Activated CD8-positive, alpha-beta memory T cell treated with anti-CD3 and anti-CD28 coated beads, Interleukin-2, amount 10 ng/mL, durations not matched to agents 7 days and 5 days (primary cell): ENCODE measurements around the gene CD300LF. TPM values are rescaled to one million over a fixed set of nuclear protein-coding genes. Genes with fewer than 3 reads are reported as not detected.

Source experiments
- ATAC-seq: fragments of 150-1000 bp; cut with Tn5 transposase; one replicate; pipeline ENCODE4 v1.10.0; 2021; ENCODE audit warnings: moderate library complexity
- CTCF ChIA-PET: fragments of 350-600 bp; sonication (Branson Sonifier 250); formaldehyde crosslinking; loops from one replicate; lab custom pipeline; 2021; ENCODE audit warnings: antibody characterized with exemption; lab: Charles Lee
- DNase-seq: peaks from one replicate; pipeline ENCODE4 v3.0.0-alpha.2; 2020
- H3K27ac Mint-ChIP-seq: one replicate; pipeline ENCODE4 v1.8.0; 2021; ENCODE audit warnings: mild to moderate bottlenecking, mixed read lengths
- H3K27me3 Mint-ChIP-seq: one replicate; pipeline ENCODE4 v1.8.0; 2021; ENCODE audit warnings: mixed read lengths
- H3K36me3 Mint-ChIP-seq: one replicate; pipeline ENCODE4 v1.8.0; 2021; ENCODE audit warnings: mild to moderate bottlenecking, mixed read lengths
- H3K4me1 Mint-ChIP-seq: one replicate; pipeline ENCODE4 v1.8.0; 2021; ENCODE audit warnings: mixed read lengths
- H3K4me3 Mint-ChIP-seq: one replicate; pipeline ENCODE4 v1.8.0; 2021; ENCODE audit warnings: mild to moderate bottlenecking, moderate library complexity, mixed read lengths
- H3K9me3 Mint-ChIP-seq: one replicate; pipeline ENCODE4 v1.8.0; 2022; ENCODE audit warnings: low read depth, mixed read lengths
- total RNA-seq, 2 experiments: library from RNA; stranded (reverse); gene quantifications; one replicate each; pipeline ENCODE4 v1.2.3, GENCODE V29; 2021

CD300LF gene
- total RNA-seq, 2 experiments from 2014 or later, result not detected

DNA sequence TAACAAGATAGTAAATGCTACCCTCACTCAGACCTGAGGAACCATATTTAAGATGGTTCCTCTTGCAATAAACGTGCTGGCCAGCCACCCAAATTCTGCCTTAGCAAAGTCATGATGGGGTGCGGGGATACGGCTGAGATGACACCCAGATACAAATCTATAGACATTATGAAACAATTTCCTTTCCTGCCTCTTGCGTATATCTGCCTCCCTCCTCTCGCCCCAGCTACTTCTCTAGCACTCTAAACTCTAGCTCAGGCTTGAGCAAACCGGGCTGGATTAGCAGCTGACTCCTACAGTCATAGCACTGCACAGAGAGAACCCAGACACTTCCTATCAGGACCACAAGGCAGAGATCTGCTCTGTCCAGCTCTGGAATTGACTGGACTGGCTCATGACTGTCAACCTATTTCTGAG lies 22.3 kb downstream of the CD300LF start:
- CTCF ChIA-PET, result interaction anchor here (1.7 to 3.3 kb wide), 3 partner anchors 33 to 101 kb away, joined by 4 to 16 read pairs (median 12); partner anchors contain the start of gene RAB37
- Mint-ChIP-seq H3K4me1 (peaks cover 26% of the 10 kb centered on the region), H3K36me3 (peaks cover 2% of the 10 kb centered on the region), H3K4me3 (no peak overlapping the region), H3K27me3 (peaks cover 24% of the 10 kb centered on the region), H3K27ac (peak overlapping the region; percentile 46), H3K9me3 (no peaks in the 10 kb centered on the region)
- ATAC-seq (peak; percentile 57), DNase-seq (peak; percentile 58)

DNA sequence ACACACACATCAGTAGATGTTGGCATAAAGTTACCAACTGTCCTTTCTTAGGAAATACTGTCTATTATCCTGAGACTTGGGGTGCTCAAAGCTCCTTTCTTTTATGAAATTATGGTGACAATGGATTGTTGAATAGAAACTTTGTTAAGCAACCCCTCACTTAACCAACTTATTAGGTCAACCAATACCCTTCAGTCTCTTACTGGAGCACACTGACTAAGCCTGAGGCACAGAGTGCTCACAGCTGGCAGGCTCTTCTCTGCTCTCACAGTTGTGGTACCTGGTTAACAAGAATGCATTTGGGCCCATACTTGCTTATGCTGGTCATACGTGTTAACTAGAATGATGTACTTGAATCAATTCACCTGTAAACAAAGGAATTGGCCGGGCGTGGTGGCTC lies 24.8 kb downstream of the CD300LF start:
- peaks cover 24% of the 10 kb centered on the region for H3K27me3 Mint-ChIP-seq
- H3K36me3 Mint-ChIP-seq, result peaks cover 2% of the 10 kb centered on the region
- ATAC-seq, result no peak
- peaks cover 26% of the 10 kb centered on the region for H3K4me1 Mint-ChIP-seq
- DNase-seq, result no peak
- CTCF ChIA-PET, result interaction anchor here (0.8 to 3.3 kb wide), 3 partner anchors 16 to 50 kb away, joined by 3 to 16 read pairs (median 3); partner anchors contain the start of gene RAB37
- H3K9me3 Mint-ChIP-seq, result no peaks in the 10 kb centered on the region
- H3K27ac Mint-ChIP-seq, result no peak overlapping the region
- no peak overlapping the region for H3K4me3 Mint-ChIP-seq

DNA sequence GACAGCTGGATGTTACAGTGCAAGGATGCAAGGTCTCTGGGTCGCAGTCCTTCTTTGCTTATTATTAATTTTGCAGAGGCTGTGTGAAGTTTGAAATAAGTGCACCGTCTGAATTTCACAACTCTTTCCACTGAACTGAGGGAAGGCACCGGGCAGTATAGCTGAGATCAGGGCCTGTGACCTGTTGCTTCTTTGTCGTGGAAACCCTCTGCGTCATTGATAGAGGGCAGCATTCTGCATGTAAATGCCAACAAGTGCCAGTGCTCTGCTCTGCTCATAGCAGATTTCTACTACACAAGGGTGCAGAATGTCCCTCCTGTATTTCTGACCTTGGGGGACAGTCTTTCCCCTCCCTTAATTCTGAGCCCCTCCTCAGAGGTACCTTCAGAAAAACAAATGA lies 26.0 kb downstream of the CD300LF start:
- H3K4me3 Mint-ChIP-seq, result no peak overlapping the region

DNA sequence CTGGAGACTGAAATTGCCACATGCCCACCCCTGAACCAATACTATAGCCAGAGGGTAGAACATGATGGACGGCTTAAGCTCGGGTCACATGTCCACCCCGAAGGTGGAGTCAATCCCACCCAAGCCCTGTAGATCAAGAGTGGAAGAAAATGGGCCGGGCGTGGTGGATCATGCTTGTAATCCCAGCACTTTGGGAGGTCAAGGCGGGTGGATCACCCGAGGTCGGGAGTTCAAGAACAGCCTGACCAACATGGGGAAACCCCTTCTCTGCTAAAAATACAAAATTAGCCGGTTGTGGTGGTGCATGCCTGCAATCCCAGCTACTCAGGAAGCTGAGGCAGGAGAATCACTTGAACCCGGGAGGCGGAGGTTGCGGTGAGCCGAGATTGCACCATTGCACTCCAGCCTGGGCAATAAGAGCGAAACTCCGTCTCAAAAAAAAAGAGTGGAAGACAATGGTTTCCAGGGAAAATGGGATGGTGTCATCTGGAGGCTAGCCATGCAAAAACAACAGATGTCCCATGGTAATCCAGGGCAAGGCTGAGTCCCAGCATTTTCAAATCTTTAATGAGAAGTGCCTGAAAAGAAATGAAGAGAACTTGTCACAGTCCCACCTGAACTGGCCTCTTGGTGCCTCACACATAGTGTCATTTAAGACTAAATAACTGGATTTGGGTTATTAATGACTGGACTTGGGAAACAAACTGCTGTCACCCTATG lies 30.1 kb downstream of the CD300LF start:
- no peak for ATAC-seq
- Mint-ChIP-seq H3K9me3 (no peaks in the 10 kb centered on the region), H3K36me3 (no peaks in the 10 kb centered on the region), H3K4me3 (no peak overlapping the region), H3K27me3 (peaks cover 41% of the 10 kb centered on the region), H3K27ac (no peak overlapping the region), H3K4me1 (peaks cover 6% of the 10 kb centered on the region)
- no peak for DNase-seq
- CTCF ChIA-PET, result no interaction called here

More for the DNA sequence above, 26.0 kb downstream of the CD300LF start:
- peaks cover 26% of the 10 kb centered on the region for H3K4me1 Mint-ChIP-seq
- peaks cover 22% of the 10 kb centered on the region for H3K27me3 Mint-ChIP-seq
- H3K9me3 Mint-ChIP-seq, result no peaks in the 10 kb centered on the region
- no peak for DNase-seq
- no peak overlapping the region for H3K27ac Mint-ChIP-seq
- no peak for ATAC-seq
- CTCF ChIA-PET, result interaction anchor here (1.5 kb wide), 1 partner anchor 50 kb away, joined by 6 read pairs; the partner anchor contains the start of gene RAB37
- H3K36me3 Mint-ChIP-seq, result peaks cover 2% of the 10 kb centered on the region

DNA sequence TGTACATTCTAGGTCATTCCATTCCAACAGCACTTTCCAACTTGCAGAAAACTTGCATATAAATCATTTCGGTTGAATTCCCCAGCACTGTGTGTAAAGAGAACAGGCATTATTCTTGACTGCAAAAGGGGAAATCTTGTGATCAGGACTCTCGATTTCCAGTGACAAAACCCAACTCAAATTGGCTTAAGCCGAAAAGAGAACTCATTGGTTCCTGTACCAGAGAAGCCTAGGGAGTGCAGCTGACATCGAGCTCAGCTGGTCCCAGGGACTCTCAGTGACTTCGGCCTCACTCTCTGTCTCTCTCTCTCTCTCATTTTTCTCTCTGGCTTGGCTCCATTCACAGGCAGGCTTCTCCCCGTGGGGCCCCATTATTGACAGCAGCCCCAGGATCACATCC lies 30.7 kb downstream of the CD300LF start:
- Mint-ChIP-seq H3K27me3 (peaks cover 46% of the 10 kb centered on the region), H3K4me1 (peaks cover 8% of the 10 kb centered on the region)

DNA sequence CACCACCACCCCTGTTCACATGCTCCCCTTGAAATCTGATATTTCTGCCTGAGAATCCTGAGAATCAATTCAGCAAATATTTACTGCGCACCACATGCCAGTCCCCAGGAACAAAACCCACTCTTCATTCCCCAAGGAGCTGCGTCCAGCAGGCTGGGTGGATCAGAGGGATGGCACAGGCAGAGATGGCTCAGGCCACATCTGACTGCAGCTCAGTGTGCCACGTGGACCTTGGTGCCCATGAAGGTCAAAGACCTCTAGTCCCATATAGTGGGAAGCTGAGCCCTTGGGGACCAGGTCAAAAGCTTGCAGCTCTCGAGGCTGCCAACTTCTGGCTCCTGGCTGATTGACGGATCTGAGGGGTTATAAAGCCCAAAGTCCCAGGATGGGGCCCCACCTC lies 31.8 kb downstream of the CD300LF start:
- no peak for DNase-seq
- H3K4me1 Mint-ChIP-seq, result peaks cover 8% of the 10 kb centered on the region
- H3K36me3 Mint-ChIP-seq, result no peaks in the 10 kb centered on the region
- no peak overlapping the region for H3K27ac Mint-ChIP-seq
- H3K9me3 Mint-ChIP-seq, result no peaks in the 10 kb centered on the region
- CTCF ChIA-PET, result interaction anchor here (2.4 kb wide), 1 partner anchor 56 kb away, joined by 7 read pairs; the partner anchor contains the start of gene RAB37
- H3K4me3 Mint-ChIP-seq, result no peak overlapping the region
- ATAC-seq, result no peak
- peaks cover 53% of the 10 kb centered on the region for H3K27me3 Mint-ChIP-seq

More for the DNA sequence above, 30.7 kb downstream of the CD300LF start:
- CTCF ChIA-PET, result interaction anchor here (2.4 kb wide), 1 partner anchor 55 kb away, joined by 7 read pairs; the partner anchor contains the start of gene RAB37
- no peaks in the 10 kb centered on the region for H3K9me3 Mint-ChIP-seq
- DNase-seq (no peak), ATAC-seq (no peak)
- no peaks in the 10 kb centered on the region for H3K36me3 Mint-ChIP-seq
- H3K27ac Mint-ChIP-seq, result no peak overlapping the region
- no peak overlapping the region for H3K4me3 Mint-ChIP-seq

DNA sequence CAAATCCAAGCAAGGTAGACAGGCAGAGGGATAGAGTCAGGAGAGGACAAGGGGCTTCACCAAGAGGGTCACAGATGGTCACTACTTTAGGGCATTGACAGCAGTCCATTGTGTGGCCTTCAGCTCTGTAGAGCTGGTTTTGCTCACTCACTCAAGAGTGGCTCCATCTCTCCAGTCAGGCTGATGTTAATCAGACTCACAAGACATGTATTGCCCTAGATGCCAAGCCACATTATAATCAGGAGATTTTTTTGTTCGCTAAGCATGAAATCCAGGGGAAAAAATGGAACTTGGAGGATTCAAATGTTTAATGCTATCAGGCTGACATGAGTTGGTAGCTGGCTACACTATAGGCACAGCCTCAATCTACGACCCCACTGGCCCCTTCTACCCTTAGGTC lies 32.5 kb downstream of the CD300LF start:
- no peaks in the 10 kb centered on the region for H3K36me3 Mint-ChIP-seq
- CTCF ChIA-PET, result interaction anchor here (2.4 kb wide), 1 partner anchor 56 kb away, joined by 7 read pairs; the partner anchor contains the start of gene RAB37
- no peaks in the 10 kb centered on the region for H3K9me3 Mint-ChIP-seq
- DNase-seq (no peak), ATAC-seq (no peak)
- peaks cover 53% of the 10 kb centered on the region for H3K27me3 Mint-ChIP-seq
- H3K4me3 Mint-ChIP-seq, result no peak overlapping the region
- no peak overlapping the region for H3K27ac Mint-ChIP-seq
- H3K4me1 Mint-ChIP-seq, result peaks cover 8% of the 10 kb centered on the region

- DNase-seq (no peak), ATAC-seq (no peak)
- Mint-ChIP-seq H3K4me3 (no peak overlapping the region), H3K27me3 (peaks cover 60% of the 10 kb centered on the region), H3K36me3 (no peaks in the 10 kb centered on the region), H3K27ac (no peak overlapping the region), H3K9me3 (no peaks in the 10 kb centered on the region), H3K4me1 (peaks cover 8% of the 10 kb centered on the region)
- CTCF ChIA-PET, result interaction anchor here (2.4 kb wide), 1 partner anchor 57 kb away, joined by 7 read pairs; the partner anchor contains the start of gene RAB37
Measured at GRCh38 chr17:74679374-74679773, 33.3 kb downstream of the CD300LF start.

GRCh38 chr17:74678541-74678940 lies 34.2 kb downstream of the CD300LF start:
- CTCF ChIA-PET, result interaction anchor here (1.0 to 1.3 kb wide), 2 partner anchors 21 to 59 kb away, joined by 3 to 4 read pairs; no protein-coding TSS in a partner anchor
- DNase-seq (no peak), ATAC-seq (no peak)
- H3K9me3 Mint-ChIP-seq, result no peaks in the 10 kb centered on the region
- H3K4me3 Mint-ChIP-seq, result no peak overlapping the region
- H3K27ac Mint-ChIP-seq, result no peak overlapping the region
- peaks cover 8% of the 10 kb centered on the region for H3K4me1 Mint-ChIP-seq
- peaks cover 59% of the 10 kb centered on the region for H3K27me3 Mint-ChIP-seq
- no peaks in the 10 kb centered on the region for H3K36me3 Mint-ChIP-seq

- Mint-ChIP-seq H3K27ac (no peak overlapping the region), H3K36me3 (no peaks in the 10 kb centered on the region), H3K27me3 (peaks cover 61% of the 10 kb centered on the region), H3K4me3 (no peak overlapping the region), H3K4me1 (peaks cover 8% of the 10 kb centered on the region), H3K9me3 (no peaks in the 10 kb centered on the region)
- ATAC-seq (no peak), DNase-seq (no peak)
- CTCF ChIA-PET, result interaction anchor here (0.6 to 1.3 kb wide), 5 partner anchors 21 to 82 kb away, joined by 3 to 4 read pairs (median 3); no protein-coding TSS in a partner anchor
Measured at GRCh38 chr17:74677558-74678466, 34.9 kb downstream of the CD300LF start.

GRCh38 chr17:74671031-74671771 lies 41.5 kb downstream of the CD300LF start:
- peak; percentile 82 for DNase-seq
- ATAC-seq, result peak; percentile 89

GRCh38 chr17:74670329-74670728 lies 42.4 kb downstream of the CD300LF start:
- ATAC-seq, result no peak
- DNase-seq, result no peak
- Mint-ChIP-seq H3K4me1 (no peaks in the 10 kb centered on the region), H3K9me3 (no peaks in the 10 kb centered on the region), H3K4me3 (no peak overlapping the region), H3K27ac (no peak overlapping the region), H3K36me3 (no peaks in the 10 kb centered on the region), H3K27me3 (peaks cover 70% of the 10 kb centered on the region)
- CTCF ChIA-PET, result interaction anchor here (0.6 to 5.5 kb wide), 4 partner anchors 12 to 121 kb away, joined by 3 to 34 read pairs (median 6); no protein-coding TSS in a partner anchor

More at GRCh38 chr17:74671031-74671771, 41.5 kb downstream of the CD300LF start:
- H3K27me3 Mint-ChIP-seq, result peaks cover 76% of the 10 kb centered on the region
- CTCF ChIA-PET, result interaction anchor here (0.6 to 5.5 kb wide), 9 partner anchors 13 to 120 kb away, joined by 3 to 34 read pairs (median 4); no protein-coding TSS in a partner anchor
- no peak overlapping the region for H3K4me3 Mint-ChIP-seq
- H3K9me3 Mint-ChIP-seq, result no peaks in the 10 kb centered on the region
- H3K4me1 Mint-ChIP-seq, result no peaks in the 10 kb centered on the region
- H3K36me3 Mint-ChIP-seq, result no peaks in the 10 kb centered on the region
- no peak overlapping the region for H3K27ac Mint-ChIP-seq
